K562 (cell line): Measurements from ENCODE around the gene PIWIL1. TPM values are rescaled to one million over a fixed set of nuclear protein-coding genes. Genes with fewer than 3 reads are reported as not detected.

Experiments used
- CLOCK ChIP-seq: fragments of 250-450 bp; sonication (Bioruptor Pico); IDR thresholded peaks from 2 replicates; pipeline ENCODE4 v1.4.0; 2020; ENCODE audit warnings: mild to moderate bottlenecking, moderate library complexity, borderline replicate concordance
- SOX6 ChIP-seq: fragments of 450-650 bp; IDR thresholded peaks from 2 replicates; pipeline ENCODE4 v1.6.1; 2014; ENCODE audit warnings: mild to moderate bottlenecking
- TOE1 ChIP-seq, 2 experiments: fragments of 450-650 bp in 1 of 2; sonication (generic) in 1 of 2; formaldehyde crosslinking in 1 of 2; IDR thresholded peaks; 2 replicates each; pipeline versions ENCODE4 v1.7.1 to v1.8.0; 2016 to 2022; ENCODE audit warnings: borderline replicate concordance in 2 of 2, mild to moderate bottlenecking in 2 of 2, antibody characterized with exemption in 1 of 2, inconsistent platforms in 1 of 2, low read depth in 1 of 2, missing genetic modification reagents in 1 of 2, moderate library complexity in 1 of 2
- polyA plus RNA-seq, 8 experiments: library from polyadenylated mRNA; depleted of rRNA in 4 of 8; stranded (reverse) in 5 of 8; unstranded in 3 of 8; fragments of >200 nt; fragmentation: Nextera tagmentation in 2 of 8; fragmentation: Illumina TruSeq in 1 of 8; extraction: Ambion mirVana in 2 of 8; extraction: Trizol in 1 of 8; gene quantifications; 2 replicates each; pipeline versions ENCODE4 v1.2.1 to v1.2.3, GENCODE V29; 2011 to 2014; ENCODE audit warnings: inconsistent platforms in 1 of 8, missing spikeins in 1 of 8
- total RNA-seq, 7 experiments: library from RNA; depleted of rRNA in 6 of 7; stranded (reverse); fragments of >200 nt in 6 of 7; fragmentation: Illumina TruSeq in 2 of 7; extraction: Trizol in 2 of 7; gene quantifications; 2 replicates each; pipeline versions ENCODE4 v1.2.1 to v1.2.3, GENCODE V29; 2011 to 2021; ENCODE audit warnings: low replicate concordance in 1 of 7

Gene PIWIL1
- total and polyA plus RNA-seq, 9 of the 15 experiments (the other 6 are each of a cell fraction or from before 2014, with no cell fraction given), result not detected

GRCh38 chr12:130421896-130422295, 84.2 kb downstream of the PIWIL1 start (continued):
- TF ChIP-seq SOX6 (no peak), TOE1 (IDR thresholded peaks at IDR 0.05; ENCODE audit: borderline replicate concordance) (no peak), TOE1 (CRISPR knock-in tag; IDR thresholded peaks at IDR 0.05; ENCODE audit: borderline replicate concordance, low read depth) (no peak), CLOCK (CRISPR knock-in tag) (no peak)
- TF ChIP-seq, all 486 proteins: peak for 0

Other genes starting within 250 kb of the PIWIL1 start
- gene FZD10, start 175.4 kb upstream of the PIWIL1 start, total RNA-seq (2014; rRNA removed), result not detected in 2 replicates
- not detected in 2 replicates for gene FZD10, start 175.4 kb upstream of the PIWIL1 start, total RNA-seq (2014; rRNA removed; fragmentation: Illumina TruSeq; extraction: Trizol)
- not detected in 2 replicates for gene FZD10, start 175.4 kb upstream of the PIWIL1 start, total RNA-seq (2015; rRNA removed; fragmentation: Illumina TruSeq; extraction: Trizol)
- gene FZD10, start 175.4 kb upstream of the PIWIL1 start, total RNA-seq (2021), result not detected in 2 replicates
- gene FZD10, start 175.4 kb upstream of the PIWIL1 start, polyA plus RNA-seq (2011; rRNA removed), result not detected in 2 replicates
- not detected in 2 replicates for gene FZD10, start 175.4 kb upstream of the PIWIL1 start, polyA plus RNA-seq (2014; fragmentation: Illumina TruSeq; extraction: Trizol)
- not detected for gene FZD10, start 175.4 kb upstream of the PIWIL1 start, polyA plus RNA-seq (2014; fragmentation: Nextera tagmentation; extraction: Ambion mirVana)
- not detected in 2 replicates for gene FZD10, start 175.4 kb upstream of the PIWIL1 start, polyA plus RNA-seq (2014; rRNA removed)